HG02852 (cell line): ENCODE data around the gene MAPK9.

Source experiments
- ATAC-seq: cut with Tn5 transposase; IDR thresholded peaks from one replicate; pipeline ENCODE4 v1.9.1; 2021; ENCODE audit warnings: mild to moderate bottlenecking, moderate library complexity; ENCODE audit not compliant: unreplicated experiment

MAPK9 gene

GRCh38 chr5:180296771-180297170 lies 4.9 kb upstream of the MAPK9 start:
- ATAC-seq: no peak

- no peak for ATAC-seq
These were observed 3.2 kb upstream of the MAPK9 start for GRCh38 chr5:180294913-180295555.

- no peak for ATAC-seq
These were observed 2.5 kb upstream of the MAPK9 start for GRCh38 chr5:180294411-180294810.

- peak; percentile 40 for ATAC-seq
These were observed 496 bp downstream of the MAPK9 start for GRCh38 chr5:180291234-180291940.

- no peak for ATAC-seq
These were observed 1.2 kb downstream of the MAPK9 start for GRCh38 chr5:180290568-180291233.

GRCh38 chr5:180289966-180290365 lies 1.9 kb downstream of the MAPK9 start:
- no peak for ATAC-seq

GRCh38 chr5:180289433-180289832 lies 2.5 kb downstream of the MAPK9 start:
- no peak for ATAC-seq

GRCh38 chr5:180287868-180288267 lies 4.0 kb downstream of the MAPK9 start:
- no peak for ATAC-seq

GRCh38 chr5:180287404-180287803 lies 4.5 kb downstream of the MAPK9 start:
- no peak for ATAC-seq

- ATAC-seq: no peak
These were observed 7.7 kb downstream of the MAPK9 start for GRCh38 chr5:180284149-180284548.

- ATAC-seq: no peak
These were observed 8.8 kb downstream of the MAPK9 start for GRCh38 chr5:180283026-180283615.

GRCh38 chr5:180282281-180282680 lies 9.6 kb downstream of the MAPK9 start:
- no peak for ATAC-seq

- no peak for ATAC-seq
These were observed 10.2 kb downstream of the MAPK9 start for GRCh38 chr5:180281706-180282105.

- no peak for ATAC-seq
These were observed 17.2 kb downstream of the MAPK9 start for GRCh38 chr5:180274695-180275094.

GRCh38 chr5:180271221-180271620 lies 20.7 kb downstream of the MAPK9 start:
- no peak for ATAC-seq

- no peak for ATAC-seq
These were observed 32.6 kb downstream of the MAPK9 start for GRCh38 chr5:180259260-180259611.

- no peak for ATAC-seq
These were observed 38.7 kb downstream of the MAPK9 start for GRCh38 chr5:180253036-180253824.

GRCh38 chr5:180251887-180252286 lies 40.0 kb downstream of the MAPK9 start:
- no peak for ATAC-seq

GRCh38 chr5:180251141-180251540 lies 40.7 kb downstream of the MAPK9 start:
- no peak for ATAC-seq

GRCh38 chr5:180250329-180250728 lies 41.6 kb downstream of the MAPK9 start:
- no peak for ATAC-seq

GRCh38 chr5:180241600-180241999 lies 50.3 kb downstream of the MAPK9 start:
- ATAC-seq: no peak
